GM21619 (cell line): Measurements from ENCODE around the gene RASAL1.

ENCODE experiments used
- ATAC-seq: cut with Tn5 transposase; IDR thresholded peaks from one replicate; pipeline ENCODE4 v1.9.1; 2021; ENCODE audit not compliant: unreplicated experiment

The RASAL1 gene

GRCh38 chr12:113099364-113099763, 36.2 kb downstream of the RASAL1 start:
- ATAC-seq, result no peak

GRCh38 chr12:113098441-113099028, 37.0 kb downstream of the RASAL1 start:
- ATAC-seq, result peak; percentile 72

GRCh38 chr12:113097716-113098440, 37.7 kb downstream of the RASAL1 start:
- ATAC-seq, result no peak

- no peak for ATAC-seq
These were observed 38.7 kb downstream of the RASAL1 start for GRCh38 chr12:113096675-113097461.

GRCh38 chr12:113095405-113095804, 40.2 kb downstream of the RASAL1 start:
- ATAC-seq, result no peak

GRCh38 chr12:113094738-113095137, 40.8 kb downstream of the RASAL1 start:
- no peak for ATAC-seq

GRCh38 chr12:113093409-113094101, 42.0 kb downstream of the RASAL1 start:
- no peak for ATAC-seq

GRCh38 chr12:113092607-113093408, 42.8 kb downstream of the RASAL1 start:
- no peak for ATAC-seq

- ATAC-seq, result no peak
These were observed 44.1 kb downstream of the RASAL1 start for GRCh38 chr12:113091506-113091905.

GRCh38 chr12:113090740-113091139, 44.8 kb downstream of the RASAL1 start:
- ATAC-seq, result no peak

- no peak for ATAC-seq
These were observed 45.7 kb downstream of the RASAL1 start for GRCh38 chr12:113089839-113090238.

GRCh38 chr12:113088971-113089756, 46.4 kb downstream of the RASAL1 start:
- ATAC-seq, result no peak

GRCh38 chr12:113088037-113088436, 47.5 kb downstream of the RASAL1 start:
- no peak for ATAC-seq

- ATAC-seq, result no peak
These were observed 48.4 kb downstream of the RASAL1 start for GRCh38 chr12:113087193-113087592.

- no peak for ATAC-seq
These were observed 49.1 kb downstream of the RASAL1 start for GRCh38 chr12:113086249-113087164.

- ATAC-seq, result no peak
These were observed 51.6 kb downstream of the RASAL1 start for GRCh38 chr12:113083863-113084435.

GRCh38 chr12:113082486-113083148, 52.9 kb downstream of the RASAL1 start:
- peak; percentile 79 for ATAC-seq

- no peak for ATAC-seq
These were observed 53.7 kb downstream of the RASAL1 start for GRCh38 chr12:113081873-113082272.
